H1 (cell line): Measurements from ENCODE around the gene MPRIP. TPM values are rescaled to one million over a fixed set of nuclear protein-coding genes. Genes with fewer than 3 reads are reported as not detected.

ENCODE experiments used
- CTCF ChIA-PET: fragments of 300-600 bp; sonication (Branson Sonifier 250); formaldehyde crosslinking; loops from one replicate; lab custom pipeline; 2021; ENCODE audit not compliant: partially characterized antibody; lab: Charles Lee
- POLR2A ChIA-PET: fragments of 300-600 bp; sonication (Branson Sonifier 250); formaldehyde crosslinking; loops from one replicate; lab custom pipeline; 2021; ENCODE audit warnings: inconsistent platforms; ENCODE audit not compliant: partially characterized antibody; lab: Charles Lee
- DNase-seq, 2 experiments: peaks; one replicate each; pipeline versions ENCODE4 v3.0.0 to v3.0.0-alpha.2; 2010 to 2022; ENCODE audit warnings: low spot score in 2 of 2, low read depth in 1 of 2, mixed read lengths in 1 of 2
- FAIRE-seq: peaks from 2 replicates; lab custom pipeline; 2011; peaks lifted over from hg19 to GRCh38; lab: Jason Lieb, UNC
- H2AFZ ChIP-seq: 2 replicates; pipeline ENCODE4 v1.8.1; 2012; ENCODE audit warnings: low read length, inconsistent platforms
- H2AK5ac ChIP-seq: 2 replicates; pipeline ENCODE4 v1.6.1; 2013; ENCODE audit warnings: low read depth, low read length
- H2BK120ac ChIP-seq: replicated peaks from 2 replicates; pipeline ENCODE3; 2013; ENCODE audit warnings: low read depth, low read length, inconsistent platforms
- H2BK12ac ChIP-seq: 2 replicates; pipeline ENCODE4 v1.6.1; 2013; ENCODE audit warnings: low read depth, low read length
- H2BK15ac ChIP-seq: 2 replicates; pipeline ENCODE4 v1.6.1; 2013; ENCODE audit warnings: low read length
- H2BK20ac ChIP-seq: 2 replicates; pipeline ENCODE4 v1.6.1; 2013; ENCODE audit warnings: low read length
- H2BK5ac ChIP-seq: 2 replicates; pipeline ENCODE4 v1.6.1; 2013; ENCODE audit warnings: low read depth, low read length
- H3K14ac ChIP-seq: 2 replicates; pipeline ENCODE4 v1.6.1; 2013; ENCODE audit warnings: inconsistent platforms; ENCODE audit not compliant: insufficient read length
- H3K18ac ChIP-seq: 2 replicates; pipeline ENCODE4 v1.6.1; 2013; ENCODE audit warnings: low read length; ENCODE audit errors: extremely low read depth
- H3K23ac ChIP-seq: 2 replicates; pipeline ENCODE4 v1.6.1; 2013; ENCODE audit warnings: inconsistent platforms; ENCODE audit not compliant: insufficient read length
- H3K23me2 ChIP-seq: 2 replicates; pipeline ENCODE4 v1.6.1; 2013; ENCODE audit warnings: low read depth, low read length
- H3K27ac ChIP-seq: 2 replicates; pipeline ENCODE4 v1.6.1; 2011; ENCODE audit warnings: low read depth, low read length, inconsistent platforms
- H3K27me3 ChIP-seq, 4 experiments: replicated peaks in 1 of 4; 1 replicate in 1 of 4; 2 replicates in 3 of 4; pipeline versions ENCODE4 v1.6.1 to v1.8.1; 2011 to 2013; ENCODE audit warnings: low read length in 3 of 4, mild to moderate bottlenecking in 3 of 4, inconsistent platforms in 2 of 4, mixed read lengths in 2 of 4, moderate library complexity in 1 of 4; ENCODE audit not compliant: control insufficient read depth in 3 of 4, insufficient read depth in 3 of 4; ENCODE audit errors: extremely low read depth in 1 of 4
- H3K36me3 ChIP-seq, 4 experiments: 2 replicates each; pipeline versions ENCODE4 v1.6.1 to v1.8.1; 2011 to 2013; ENCODE audit warnings: mild to moderate bottlenecking in 4 of 4, low read length in 3 of 4, moderate library complexity in 2 of 4, control low read depth in 1 of 4, inconsistent platforms in 1 of 4; ENCODE audit not compliant: insufficient read depth in 4 of 4, control insufficient read depth in 2 of 4
- H3K4ac ChIP-seq: replicated peaks from 2 replicates; pipeline ENCODE3; 2013; ENCODE audit warnings: low read length, low read depth, mixed read lengths, inconsistent platforms; ENCODE audit not compliant: insufficient read length
- H3K4me1 ChIP-seq, 4 experiments: replicated peaks in 1 of 4; 1 replicate in 1 of 4; 2 replicates in 3 of 4; pipeline versions ENCODE4 v1.6.1 to v1.8.1; 2011 to 2013; ENCODE audit warnings: low read length in 3 of 4, inconsistent platforms in 2 of 4, mixed read lengths in 1 of 4; ENCODE audit not compliant: insufficient read depth in 4 of 4, control insufficient read depth in 3 of 4
- H3K4me2 ChIP-seq, 2 experiments: 2 replicates each; pipeline versions ENCODE4 v1.6.1 to v1.8.1; 2011 to 2013; ENCODE audit warnings: low read depth in 2 of 2, low read length in 2 of 2, control low read depth in 1 of 2, inconsistent platforms in 1 of 2, mild to moderate bottlenecking in 1 of 2; ENCODE audit not compliant: insufficient read depth in 1 of 2
- H3K4me3 ChIP-seq, 4 experiments: fragments of 200-600, 300-600 bp in 1 of 4; sonication (generic), shearing (Covaris generic), sonication (Bioruptor Twin) in 1 of 4; 2 replicates each; pipeline versions ENCODE4 v1.5.1 to v1.8.1; 2011 to 2016; ENCODE audit warnings: low read length in 4 of 4, low read depth in 3 of 4, control low read depth in 2 of 4, inconsistent platforms in 2 of 4, mild to moderate bottlenecking in 2 of 4, mixed read lengths in 1 of 4, moderate library complexity in 1 of 4; ENCODE audit not compliant: insufficient read depth in 2 of 4; ENCODE audit errors: extremely low read depth in 1 of 4
- H3K56ac ChIP-seq: replicated peaks from 2 replicates; pipeline ENCODE3; 2013; ENCODE audit warnings: low read depth, mild to moderate bottlenecking, mixed read lengths, low read length, inconsistent platforms; ENCODE audit not compliant: insufficient read length
- H3K79me1 ChIP-seq: 2 replicates; pipeline ENCODE4 v1.6.1; 2013; ENCODE audit warnings: low read depth, low read length, control low read depth
- H3K79me2 ChIP-seq, 2 experiments: 2 replicates each; pipeline versions ENCODE4 v1.6.1 to v1.8.1; 2012 to 2013; ENCODE audit warnings: low read length in 2 of 2, mild to moderate bottlenecking in 2 of 2, inconsistent platforms in 1 of 2; ENCODE audit not compliant: insufficient read depth in 2 of 2, control insufficient read depth in 1 of 2
- H3K9ac ChIP-seq, 4 experiments: replicated peaks in 1 of 4; 1 replicate in 1 of 4; 2 replicates in 3 of 4; pipeline versions ENCODE4 v1.6.1 to v1.8.1; 2011 to 2013; ENCODE audit warnings: low read depth in 3 of 4, low read length in 3 of 4, control low read depth in 2 of 4, mild to moderate bottlenecking in 2 of 4, moderate library complexity in 2 of 4, inconsistent platforms in 1 of 4; ENCODE audit errors: extremely low read depth in 1 of 4
- H3K9me3 ChIP-seq, 2 experiments: 2 replicates each; pipeline versions ENCODE4 v1.6.1 to v1.8.1; 2012 to 2013; ENCODE audit warnings: mild to moderate bottlenecking in 2 of 2, moderate library complexity in 2 of 2, control low read depth in 1 of 2, inconsistent platforms in 1 of 2, low read depth in 1 of 2, low read length in 1 of 2, mixed read lengths in 1 of 2; ENCODE audit not compliant: insufficient read depth in 2 of 2
- H4K20me1 ChIP-seq, 2 experiments: replicated peaks in 1 of 2; 2 replicates each; pipeline versions ENCODE3 to v1.8.1; 2011 to 2013; ENCODE audit warnings: inconsistent platforms in 2 of 2, low read length in 2 of 2, mild to moderate bottlenecking in 1 of 2; ENCODE audit not compliant: insufficient read depth in 2 of 2, control insufficient read depth in 1 of 2
- H4K5ac ChIP-seq: 2 replicates; pipeline ENCODE4 v1.6.1; 2013; ENCODE audit warnings: low read length, low read depth, mixed read lengths, inconsistent platforms; ENCODE audit not compliant: insufficient read length
- H4K8ac ChIP-seq: 2 replicates; pipeline ENCODE4 v1.8.0; 2013; ENCODE audit warnings: mild to moderate bottlenecking, moderate library complexity, low read length, inconsistent platforms; ENCODE audit not compliant: insufficient read depth; ENCODE audit errors: extremely low read depth
- H4K91ac ChIP-seq: replicated peaks from 2 replicates; pipeline ENCODE3; 2013; ENCODE audit warnings: low read length, mixed read lengths, inconsistent platforms; ENCODE audit not compliant: insufficient read length
- WGBS, 2 experiments: shearing (Covaris generic) in 1 of 2; methylation state at CpG; one replicate each; pipeline versions ENCODE4 v1.1.6 to v1.1.7; 2013 to 2015; ENCODE audit warnings: low lambda C conversion rate in 2 of 2, mixed read lengths in 2 of 2, inconsistent platforms in 1 of 2, low coverage in 1 of 2, missing lambda C conversion rate in 1 of 2; ENCODE audit not compliant: insufficient replicate concordance in 2 of 2, insufficient coverage in 1 of 2, insufficient read length in 1 of 2; ENCODE audit errors: extremely low coverage in 1 of 2, missing lambda C conversion rate in 1 of 2; 5-methylcytosine and 5-hydroxymethylcytosine counted together
- polyA plus RNA-seq, 7 experiments: library from polyadenylated mRNA; depleted of rRNA in 3 of 7; stranded (reverse) in 5 of 7; unstranded in 2 of 7; fragments of >200 nt in 5 of 7; fragments of 200-250 nt in 2 of 7; gene quantifications; 1 replicate in 5 of 7; 2 replicates in 1 of 7; 4 replicates in 1 of 7; pipeline versions ENCODE4 v1.2.1 to v1.2.3, GENCODE V29; 2011 to 2013; ENCODE audit warnings: missing spikeins in 2 of 7, mixed read lengths in 2 of 7
- total RNA-seq: library from RNA; stranded (reverse); fragmentation: NEBNext Ultra II Directional; extraction: Animal tissue kit (Norgen Biotek cat#: 25700); gene quantifications from 2 replicates; pipeline ENCODE4 v1.2.1, GENCODE V29; 2021
- TF ChIP-seq, protein P1 (sequence below), 3 experiments: IDR thresholded peaks; 1 replicate in 2 of 3; 2 replicates in 1 of 3; pipeline versions ENCODE4 v1.5.1 to v1.6.1; 2011; ENCODE audit warnings: low read length in 3 of 3, mild to moderate bottlenecking in 3 of 3, inconsistent platforms in 2 of 3, low read depth in 1 of 3, moderate library complexity in 1 of 3; ENCODE audit not compliant: insufficient read depth in 1 of 3; ENCODE audit errors: control extremely low read depth in 1 of 3

MPRIP gene
- total and polyA plus RNA-seq, 2 of the 8 experiments (the other 6 are each of a cell fraction or from before 2014, with no cell fraction given): 48.6 to 146 TPM

DNA sequence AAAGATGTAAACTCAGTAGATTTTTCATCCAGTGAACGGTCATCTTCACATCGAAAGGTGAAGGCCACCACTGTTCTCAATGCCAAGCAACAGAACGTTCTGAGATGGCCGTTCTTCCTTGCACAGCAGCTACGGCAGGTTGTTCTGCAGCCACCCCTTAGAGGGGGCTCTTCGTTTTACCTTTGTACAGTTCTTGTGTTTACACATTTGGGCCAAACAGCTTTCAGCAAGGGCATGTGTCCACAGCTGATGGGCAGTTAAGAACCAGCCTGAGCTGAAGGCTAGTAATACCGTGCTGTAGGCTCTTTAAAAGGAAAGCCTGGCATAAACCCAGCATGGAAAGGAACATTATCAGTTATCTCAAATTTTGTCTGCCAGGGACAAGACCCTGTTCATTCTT, 147.9 kb downstream of the MPRIP start:
- no peak overlapping the region for H2BK120ac ChIP-seq
- FAIRE-seq (no peak), DNase-seq (no peak)
- no peak overlapping the region for H3K27ac ChIP-seq
- no peak overlapping the region for H3K23ac ChIP-seq
- no peaks in the 10 kb centered on the region for H3K79me1 ChIP-seq
- no peaks in the 10 kb centered on the region for H3K27me3 ChIP-seq
- H3K36me3 ChIP-seq: no peaks in the 10 kb centered on the region; a peak in 2 of 8 replicates
- H4K20me1 ChIP-seq: no peaks in the 10 kb centered on the region
- H4K5ac ChIP-seq: no peak overlapping the region
- H3K4me2 ChIP-seq: no peak overlapping the region
- H2BK15ac ChIP-seq: no peak overlapping the region
- H3K56ac ChIP-seq: no peak overlapping the region
- WGBS, 2 experiments: 86% methylated on average over 7 of the region's 7 CpGs; no CpG with 5 or more reads in 1 of the 2 experiments
- no peaks in the 10 kb centered on the region for H3K79me2 ChIP-seq
- ChIA-PET CTCF (interaction anchor here (0.9 to 1.7 kb wide), 7 partner anchors 9 to 60 kb away, joined by 3 to 5 read pairs (median 4); no protein-coding TSS in a partner anchor), POLR2A (no interaction called here)
- no peak overlapping the region for H2AFZ ChIP-seq
- no peak overlapping the region for H3K18ac ChIP-seq
- H2BK12ac ChIP-seq: no peak overlapping the region
- H3K9me3 ChIP-seq: no peaks in the 10 kb centered on the region
- no peak overlapping the region for H3K4me3 ChIP-seq
- no peak overlapping the region; the same call in 1 of the 2 replicates for H2BK5ac ChIP-seq
- H3K9ac ChIP-seq: no peak overlapping the region
- H4K8ac ChIP-seq: no peak overlapping the region
- no peaks in the 10 kb centered on the region for H3K23me2 ChIP-seq
- H2BK20ac ChIP-seq: no peak overlapping the region
- no peak overlapping the region for H4K91ac ChIP-seq
- H3K4ac ChIP-seq: no peak overlapping the region
- no peak overlapping the region for H3K14ac ChIP-seq
- H2AK5ac ChIP-seq: no peak overlapping the region
- H3K4me1 ChIP-seq: peaks cover 0 to 3% (median under 1%) of the 10 kb centered on the region in 4 experiments; a peak in 3 of 7 replicates
- TF ChIP-seq, protein P1, sequence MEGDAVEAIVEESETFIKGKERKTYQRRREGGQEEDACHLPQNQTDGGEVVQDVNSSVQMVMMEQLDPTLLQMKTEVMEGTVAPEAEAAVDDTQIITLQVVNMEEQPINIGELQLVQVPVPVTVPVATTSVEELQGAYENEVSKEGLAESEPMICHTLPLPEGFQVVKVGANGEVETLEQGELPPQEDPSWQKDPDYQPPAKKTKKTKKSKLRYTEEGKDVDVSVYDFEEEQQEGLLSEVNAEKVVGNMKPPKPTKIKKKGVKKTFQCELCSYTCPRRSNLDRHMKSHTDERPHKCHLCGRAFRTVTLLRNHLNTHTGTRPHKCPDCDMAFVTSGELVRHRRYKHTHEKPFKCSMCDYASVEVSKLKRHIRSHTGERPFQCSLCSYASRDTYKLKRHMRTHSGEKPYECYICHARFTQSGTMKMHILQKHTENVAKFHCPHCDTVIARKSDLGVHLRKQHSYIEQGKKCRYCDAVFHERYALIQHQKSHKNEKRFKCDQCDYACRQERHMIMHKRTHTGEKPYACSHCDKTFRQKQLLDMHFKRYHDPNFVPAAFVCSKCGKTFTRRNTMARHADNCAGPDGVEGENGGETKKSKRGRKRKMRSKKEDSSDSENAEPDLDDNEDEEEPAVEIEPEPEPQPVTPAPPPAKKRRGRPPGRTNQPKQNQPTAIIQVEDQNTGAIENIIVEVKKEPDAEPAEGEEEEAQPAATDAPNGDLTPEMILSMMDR (IDR thresholded peaks at IDR 0.05; ENCODE audit: control extremely low read depth in 1 of 3, insufficient read depth in 1 of 3, low read depth in 1 of 3, low read length in 3 of 3): peak in 1 of 3 experiments; percentile 3; a peak in 1 of 4 replicates
